Spleen (tissue), 13 donors: ENCODE data around the gene LRRC66. TPM values are rescaled to one million over a fixed set of nuclear protein-coding genes. Genes with fewer than 3 reads are reported as not detected.

ENCODE experiments used
- DNase-seq: peaks from one replicate; pipeline ENCODE4 v3.0.0-alpha.2; 2020
- H3K27ac ChIP-seq, 8 donors: fragments of 200-600 bp; sonication (generic) in 7 of 8; 1 replicate in 4 of 8; 2 replicates in 4 of 8; pipeline versions ENCODE4 v1.5.0 to v1.8.0; 2016 to 2021; ENCODE audit warnings: inconsistent platforms in 4 of 8, mild to moderate bottlenecking in 4 of 8, moderate library complexity in 1 of 8
- H3K27me3 ChIP-seq, 7 donors: fragments of 200-600 bp; sonication (generic) in 6 of 7; replicated peaks in 1 of 7; 1 replicate in 4 of 7; 2 replicates in 3 of 7; pipeline versions ENCODE4 v1.5.0 to v1.8.0; 2016 to 2021; ENCODE audit warnings: inconsistent platforms in 3 of 7, mild to moderate bottlenecking in 1 of 7
- H3K36me3 ChIP-seq, 6 donors: fragments of 200-600 bp; sonication (generic) in 5 of 6; 1 replicate in 4 of 6; 2 replicates in 2 of 6; pipeline versions ENCODE4 v1.5.0 to v1.8.0; 2016 to 2021; ENCODE audit warnings: inconsistent platforms in 2 of 6
- H3K4me1 ChIP-seq, 6 donors: fragments of 200-600 bp; sonication (generic) in 5 of 6; 1 replicate in 3 of 6; 2 replicates in 3 of 6; pipeline versions ENCODE4 v1.5.0 to v1.8.0; 2016 to 2021; ENCODE audit warnings: inconsistent platforms in 3 of 6
- H3K4me3 ChIP-seq, 8 donors: fragments of 200-600 bp; sonication (generic) in 7 of 8; 1 replicate in 4 of 8; 2 replicates in 4 of 8; pipeline versions ENCODE4 v1.5.0 to v1.8.0; 2016 to 2021; ENCODE audit warnings: inconsistent platforms in 4 of 8, mild to moderate bottlenecking in 4 of 8, moderate library complexity in 2 of 8
- H3K9me3 ChIP-seq, 8 donors: fragments of 200-600 bp; sonication (generic) in 7 of 8; 1 replicate in 4 of 8; 2 replicates in 4 of 8; pipeline versions ENCODE4 v1.5.0 to v1.8.0; 2016 to 2021; ENCODE audit warnings: inconsistent platforms in 4 of 8
- POLR2A ChIP-seq, 3 donors: fragments of 450-650 bp; IDR thresholded peaks; one replicate each; pipeline ENCODE4 v1.5.1; 2017; ENCODE audit warnings: antibody characterized with exemption in 3 of 3, mild to moderate bottlenecking in 1 of 3
- POLR2AphosphoS5 ChIP-seq, 3 donors: sonication (generic); formaldehyde crosslinking; IDR thresholded peaks; one replicate each; pipeline ENCODE4 v1.5.1; 2017; ENCODE audit warnings: antibody characterized with exemption in 3 of 3
- WGBS, 5 donors: extraction: QIAGEN DNeasy Blood & Tissue Kit in 3 of 5; methylation state at CpG; one replicate each; pipeline versions ENCODE4 v1.1.5 to v1.1.7; 2013 to 2018; 5-methylcytosine and 5-hydroxymethylcytosine counted together
- intact Hi-C: fragments of 100-400 bp; cut with DNase I; formaldehyde crosslinking; loops from one replicate; pipeline ENCODE4 v1.15.0; 2023; ENCODE audit warnings: low total_unique reads
- long read RNA-seq, 2 donors: transcript quantifications; one replicate each; lab custom pipeline, GENCODE V29; 2026
- polyA plus RNA-seq, 3 donors: library from polyadenylated mRNA; stranded (reverse); fragments of 200-250 nt; gene quantifications; one replicate each; pipeline ENCODE4 v1.2.1, GENCODE V29; 2013
- total RNA-seq, 7 donors: library from RNA; depleted of rRNA in 3 of 7; stranded (reverse); fragments of >200 nt in 3 of 7; fragmentation: NEBNext Ultra II Directional in 4 of 7; extraction: Animal tissue kit (Norgen Biotek cat#: 25700) in 4 of 7; gene quantifications; one replicate each; pipeline versions ENCODE4 v1.1.0 to v1.2.1, GENCODE V29; 2016 to 2021
- TF ChIP-seq, protein P1 (sequence below), 11 experiments: fragments of 200-600 bp in 7 of 11; fragments of 450-650 bp in 4 of 11; sonication (generic) in 4 of 11; IDR thresholded peaks in 8 of 11; conservative IDR thresholded peaks in 3 of 11; 1 replicate in 7 of 11; 2 replicates in 4 of 11; pipeline versions ENCODE4 v1.4.0 to v1.8.0; 2016 to 2021; ENCODE audit warnings: antibody characterized with exemption in 11 of 11, inconsistent platforms in 4 of 11, mild to moderate bottlenecking in 1 of 11
- donor health status: healthy with polysubstance abuse.
- donor health status: DM: no; HTN: no; CAD: no; lungs with moderate emphysema.
- donor health status: DM: no; HTN: no; CAD: no.
- donor health status: Bipolar disorder and iron deficiency.
- donor health status: healthy.
- donor health status: DM: no; HTN: no; CAD: no.
- donor health status: DM: yes; HTN: yes; CAD: no.

Gene LRRC66, protein sequence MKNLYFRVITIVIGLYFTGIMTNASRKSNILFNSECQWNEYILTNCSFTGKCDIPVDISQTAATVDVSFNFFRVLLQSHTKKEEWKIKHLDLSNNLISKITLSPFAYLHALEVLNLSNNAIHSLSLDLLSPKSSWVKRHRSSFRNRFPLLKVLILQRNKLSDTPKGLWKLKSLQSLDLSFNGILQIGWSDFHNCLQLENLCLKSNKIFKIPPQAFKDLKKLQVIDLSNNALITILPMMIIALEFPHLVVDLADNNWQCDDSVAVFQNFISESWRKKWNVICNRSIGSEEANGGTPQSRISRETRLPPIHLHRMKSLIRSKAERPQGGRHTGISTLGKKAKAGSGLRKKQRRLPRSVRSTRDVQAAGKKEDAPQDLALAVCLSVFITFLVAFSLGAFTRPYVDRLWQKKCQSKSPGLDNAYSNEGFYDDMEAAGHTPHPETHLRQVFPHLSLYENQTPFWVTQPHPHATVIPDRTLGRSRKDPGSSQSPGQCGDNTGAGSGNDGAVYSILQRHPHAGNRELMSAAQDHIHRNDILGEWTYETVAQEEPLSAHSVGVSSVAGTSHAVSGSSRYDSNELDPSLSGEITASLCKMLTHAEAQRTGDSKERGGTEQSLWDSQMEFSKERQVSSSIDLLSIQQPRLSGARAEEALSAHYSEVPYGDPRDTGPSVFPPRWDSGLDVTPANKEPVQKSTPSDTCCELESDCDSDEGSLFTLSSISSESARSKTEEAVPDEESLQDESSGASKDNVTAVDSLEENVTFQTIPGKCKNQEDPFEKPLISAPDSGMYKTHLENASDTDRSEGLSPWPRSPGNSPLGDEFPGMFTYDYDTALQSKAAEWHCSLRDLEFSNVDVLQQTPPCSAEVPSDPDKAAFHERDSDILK
- total RNA-seq: under 1 TPM in 6 of 7 donors, not detected in 1; 0.14 to 0.56 (median 0.42) TPM
- under 1 TPM; 0.09 to 0.13 (median 0.10) TPM for polyA plus RNA-seq
- long read RNA-seq, donor 1: 0 reads
- long read RNA-seq, donor 2: 0 reads

DNA sequence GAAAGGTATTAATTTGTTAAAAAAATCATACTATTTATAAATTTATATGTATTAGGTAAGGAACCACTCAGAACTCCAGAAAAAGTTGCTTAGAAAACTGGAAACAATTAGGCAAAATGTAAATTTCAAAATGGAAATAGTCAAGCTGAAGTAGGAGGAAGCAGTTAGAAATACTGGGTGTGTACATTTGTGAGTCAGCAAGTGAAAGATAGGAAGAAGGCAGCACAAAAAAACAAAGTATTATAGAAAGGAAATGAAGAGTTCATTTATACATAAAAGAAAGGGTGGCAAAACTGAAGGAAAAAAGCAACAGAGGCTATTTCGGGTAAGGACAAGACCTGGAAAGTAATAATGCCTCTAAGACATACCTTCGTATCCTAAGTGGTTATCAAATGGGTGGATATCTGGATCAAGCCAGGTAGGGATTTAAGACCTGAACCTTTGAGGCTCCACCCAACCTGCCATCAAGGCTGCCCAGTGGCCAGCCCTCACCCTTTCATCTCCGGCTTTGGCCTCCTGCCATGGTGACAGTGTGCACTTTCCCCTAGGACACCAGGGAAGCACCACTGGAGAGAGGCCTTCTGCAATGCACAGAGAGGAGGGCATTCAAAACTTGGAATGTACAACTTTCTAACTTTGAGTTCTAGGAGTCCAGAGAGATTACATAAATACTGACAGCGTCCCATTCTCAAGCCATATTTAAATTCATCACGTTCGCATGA lies at the start of gene LRRC66:
Gene LRRC66 (minus strand): TSS at position 428 of the 722 bp plus-strand sequence. CDS start 2,750 bp downstream, outside the sequence.
- Histone ChIP-seq H3K27me3 (no peaks in the 10 kb centered on the region), H3K9me3 (no peaks in the 10 kb centered on the region), H3K4me3 (no peak within 1 kb of the TSS), H3K4me1 (no peaks in the 10 kb centered on the region), H3K36me3 (peaks cover 0 to 27% (median 10%) of the 10 kb centered on the region in 6 donors), H3K27ac (no peak within 1 kb of the TSS)
- TF ChIP-seq POLR2AphosphoS5 (IDR thresholded peaks at IDR 0.05): no peak
- TF ChIP-seq, protein P1, sequence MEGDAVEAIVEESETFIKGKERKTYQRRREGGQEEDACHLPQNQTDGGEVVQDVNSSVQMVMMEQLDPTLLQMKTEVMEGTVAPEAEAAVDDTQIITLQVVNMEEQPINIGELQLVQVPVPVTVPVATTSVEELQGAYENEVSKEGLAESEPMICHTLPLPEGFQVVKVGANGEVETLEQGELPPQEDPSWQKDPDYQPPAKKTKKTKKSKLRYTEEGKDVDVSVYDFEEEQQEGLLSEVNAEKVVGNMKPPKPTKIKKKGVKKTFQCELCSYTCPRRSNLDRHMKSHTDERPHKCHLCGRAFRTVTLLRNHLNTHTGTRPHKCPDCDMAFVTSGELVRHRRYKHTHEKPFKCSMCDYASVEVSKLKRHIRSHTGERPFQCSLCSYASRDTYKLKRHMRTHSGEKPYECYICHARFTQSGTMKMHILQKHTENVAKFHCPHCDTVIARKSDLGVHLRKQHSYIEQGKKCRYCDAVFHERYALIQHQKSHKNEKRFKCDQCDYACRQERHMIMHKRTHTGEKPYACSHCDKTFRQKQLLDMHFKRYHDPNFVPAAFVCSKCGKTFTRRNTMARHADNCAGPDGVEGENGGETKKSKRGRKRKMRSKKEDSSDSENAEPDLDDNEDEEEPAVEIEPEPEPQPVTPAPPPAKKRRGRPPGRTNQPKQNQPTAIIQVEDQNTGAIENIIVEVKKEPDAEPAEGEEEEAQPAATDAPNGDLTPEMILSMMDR (IDR thresholded peaks at IDR 0.05 in 8 of 11, conservative IDR thresholded peaks at IDR 0.05 in 3 of 11): no peak
- no peak for TF ChIP-seq POLR2A (IDR thresholded peaks at IDR 0.05)
- intact Hi-C loops: loop anchor here (5.0 kb wide), 1 partner anchor 123 kb away; no protein-coding TSS in a partner anchor
- WGBS, 5 donors: 88 to 97% (median 89%) methylated on average over 6 of the region's 6 CpGs
- DNase-seq: no peak

DNA sequence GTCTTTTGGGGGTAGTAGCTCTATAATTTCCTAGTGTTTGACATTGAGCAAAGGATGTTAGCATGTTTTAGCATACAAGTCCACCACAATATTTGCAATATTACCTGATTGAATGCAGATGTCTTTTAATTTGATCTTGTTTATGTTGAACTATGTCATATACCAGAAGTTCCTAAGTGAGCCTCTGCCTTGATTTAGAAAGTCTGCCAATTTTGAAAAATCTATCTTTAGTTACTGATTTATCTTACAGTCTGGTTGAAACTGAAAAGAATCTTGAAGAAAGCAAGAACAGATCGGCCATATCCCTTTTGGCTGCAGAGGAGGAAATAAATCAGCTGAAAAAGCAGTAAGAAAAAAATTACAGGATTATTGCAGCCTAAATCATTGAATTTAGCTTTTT lies 49.4 kb upstream of the LRRC66 start:
- TF ChIP-seq POLR2A (IDR thresholded peaks at IDR 0.05): no peak
- no peak for TF ChIP-seq POLR2AphosphoS5 (IDR thresholded peaks at IDR 0.05)
- TF ChIP-seq, protein P1 (IDR thresholded peaks at IDR 0.05 in 8 of 11, conservative IDR thresholded peaks at IDR 0.05 in 3 of 11): no peak
- DNase-seq: no peak
- Histone ChIP-seq H3K4me1 (no peaks in the 10 kb centered on the region), H3K9me3 (no peaks in the 10 kb centered on the region), H3K4me3 (no peak overlapping the region), H3K27me3 (peaks cover 0 to 25% (median 0%) of the 10 kb centered on the region in 7 donors), H3K36me3 (no peaks in the 10 kb centered on the region), H3K27ac (no peak overlapping the region)
- WGBS, 5 donors: 61 to 88% (median 80%) methylated on average over 1 of the region's 1 CpG
- intact Hi-C loops: no loop called here

DNA sequence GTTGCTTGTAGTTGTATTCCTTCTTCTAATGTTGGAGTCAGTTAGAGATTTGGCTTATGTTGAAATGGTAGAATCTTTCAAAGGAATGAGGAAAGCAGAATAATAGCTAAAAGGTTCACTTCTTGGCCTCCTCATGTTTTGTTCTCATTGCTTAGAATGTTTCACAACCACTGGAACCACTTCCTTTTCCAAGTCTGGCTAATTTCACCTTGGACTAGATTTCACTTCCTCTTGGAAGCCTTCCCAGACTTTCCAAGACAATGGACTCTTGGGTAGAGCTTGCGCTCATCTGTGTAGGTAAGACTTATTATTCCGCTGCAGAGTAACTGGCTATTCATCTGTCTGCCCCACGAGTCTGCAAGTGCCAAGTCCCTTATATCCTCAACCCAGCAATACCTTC lies 39.2 kb upstream of the LRRC66 start:
- H3K9me3 ChIP-seq: no peaks in the 10 kb centered on the region
- H3K4me1 ChIP-seq: peaks cover 0 to 5% (median 0%) of the 10 kb centered on the region in 6 donors
- TF ChIP-seq POLR2A (IDR thresholded peaks at IDR 0.05): no peak
- no peak for TF ChIP-seq POLR2AphosphoS5 (IDR thresholded peaks at IDR 0.05)
- TF ChIP-seq, protein P1 (IDR thresholded peaks at IDR 0.05 in 8 of 11, conservative IDR thresholded peaks at IDR 0.05 in 3 of 11): no peak
- intact Hi-C loops: no loop called here
- H3K4me3 ChIP-seq: no peak overlapping the region
- 55 to 76% (median 68%) methylated on average over 3 of the region's 3 CpGs for WGBS, 5 donors
- no peaks in the 10 kb centered on the region for H3K36me3 ChIP-seq
- H3K27ac ChIP-seq: no peak overlapping the region
- no peak for DNase-seq
- H3K27me3 ChIP-seq: peaks cover 0 to 8% (median 0%) of the 10 kb centered on the region in 7 donors
